H1 (cell line): ENCODE data around the gene DCTN2. TPM values are rescaled to one million over a fixed set of nuclear protein-coding genes. Genes with fewer than 3 reads are reported as not detected.

Experiments
- POU5F1 ChIP-seq: IDR thresholded peaks from 2 replicates; pipeline ENCODE4 v1.6.1; 2011; ENCODE audit warnings: low read depth, mild to moderate bottlenecking, low read length, moderate library complexity
- polyA plus RNA-seq, 7 experiments: library from polyadenylated mRNA; depleted of rRNA in 3 of 7; stranded (reverse) in 5 of 7; unstranded in 2 of 7; fragments of >200 nt in 5 of 7; fragments of 200-250 nt in 2 of 7; gene quantifications; 1 replicate in 5 of 7; 2 replicates in 1 of 7; 4 replicates in 1 of 7; pipeline versions ENCODE4 v1.2.1 to v1.2.3, GENCODE V29; 2011 to 2013; ENCODE audit warnings: missing spikeins in 2 of 7, mixed read lengths in 2 of 7
- total RNA-seq: library from RNA; stranded (reverse); fragmentation: NEBNext Ultra II Directional; extraction: Animal tissue kit (Norgen Biotek cat#: 25700); gene quantifications from 2 replicates; pipeline ENCODE4 v1.2.1, GENCODE V29; 2021
- TF ChIP-seq, protein P1 (sequence below): IDR thresholded peaks from 2 replicates; pipeline ENCODE4 v1.6.1; 2012; ENCODE audit warnings: low read length, inconsistent platforms

Gene DCTN2
- total and polyA plus RNA-seq, 2 of the 8 experiments (the other 6 are each of a cell fraction or from before 2014, with no cell fraction given), result 90.3 to 91.9 TPM

DNA sequence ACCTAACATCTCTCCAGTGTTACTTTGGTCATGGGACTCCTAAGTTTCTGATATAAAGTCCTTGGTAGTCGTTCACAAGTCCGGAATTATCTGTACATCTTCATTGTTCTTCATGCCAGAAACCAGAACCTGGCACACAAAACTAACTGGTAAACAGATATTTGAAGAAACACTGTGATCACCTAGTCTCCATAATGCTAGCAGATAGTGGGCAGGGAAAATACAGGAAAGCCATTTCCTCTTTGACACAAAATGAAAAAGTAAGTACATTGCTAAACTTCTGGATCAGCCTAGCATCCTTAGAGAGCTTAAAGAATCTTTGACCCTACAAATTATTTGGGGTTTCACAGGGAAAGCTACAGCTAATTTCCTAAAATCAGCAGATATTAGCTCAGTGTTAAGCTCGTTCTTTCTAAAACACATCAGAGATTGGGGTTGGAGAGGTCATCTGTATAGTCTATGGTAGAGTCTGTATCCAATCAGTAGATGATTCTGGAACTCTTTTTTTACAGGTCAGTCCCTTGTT, 31.5 kb downstream of the DCTN2 start (continued):
- TF ChIP-seq, protein P1, sequence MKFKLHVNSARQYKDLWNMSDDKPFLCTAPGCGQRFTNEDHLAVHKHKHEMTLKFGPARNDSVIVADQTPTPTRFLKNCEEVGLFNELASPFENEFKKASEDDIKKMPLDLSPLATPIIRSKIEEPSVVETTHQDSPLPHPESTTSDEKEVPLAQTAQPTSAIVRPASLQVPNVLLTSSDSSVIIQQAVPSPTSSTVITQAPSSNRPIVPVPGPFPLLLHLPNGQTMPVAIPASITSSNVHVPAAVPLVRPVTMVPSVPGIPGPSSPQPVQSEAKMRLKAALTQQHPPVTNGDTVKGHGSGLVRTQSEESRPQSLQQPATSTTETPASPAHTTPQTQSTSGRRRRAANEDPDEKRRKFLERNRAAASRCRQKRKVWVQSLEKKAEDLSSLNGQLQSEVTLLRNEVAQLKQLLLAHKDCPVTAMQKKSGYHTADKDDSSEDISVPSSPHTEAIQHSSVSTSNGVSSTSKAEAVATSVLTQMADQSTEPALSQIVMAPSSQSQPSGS, result no peak
- no peak for TF ChIP-seq POU5F1
